Astrocyte of the hippocampus (primary cell): ENCODE results near the gene NINL.
A peak's percentile ranks its signal among the peaks of the same experiment; 100 is the strongest.

Experiments
- DNase-seq: peaks from one replicate; pipeline ENCODE4 v3.0.0; 2011; ENCODE audit warnings: low read depth, low spot score

The NINL gene

DNA sequence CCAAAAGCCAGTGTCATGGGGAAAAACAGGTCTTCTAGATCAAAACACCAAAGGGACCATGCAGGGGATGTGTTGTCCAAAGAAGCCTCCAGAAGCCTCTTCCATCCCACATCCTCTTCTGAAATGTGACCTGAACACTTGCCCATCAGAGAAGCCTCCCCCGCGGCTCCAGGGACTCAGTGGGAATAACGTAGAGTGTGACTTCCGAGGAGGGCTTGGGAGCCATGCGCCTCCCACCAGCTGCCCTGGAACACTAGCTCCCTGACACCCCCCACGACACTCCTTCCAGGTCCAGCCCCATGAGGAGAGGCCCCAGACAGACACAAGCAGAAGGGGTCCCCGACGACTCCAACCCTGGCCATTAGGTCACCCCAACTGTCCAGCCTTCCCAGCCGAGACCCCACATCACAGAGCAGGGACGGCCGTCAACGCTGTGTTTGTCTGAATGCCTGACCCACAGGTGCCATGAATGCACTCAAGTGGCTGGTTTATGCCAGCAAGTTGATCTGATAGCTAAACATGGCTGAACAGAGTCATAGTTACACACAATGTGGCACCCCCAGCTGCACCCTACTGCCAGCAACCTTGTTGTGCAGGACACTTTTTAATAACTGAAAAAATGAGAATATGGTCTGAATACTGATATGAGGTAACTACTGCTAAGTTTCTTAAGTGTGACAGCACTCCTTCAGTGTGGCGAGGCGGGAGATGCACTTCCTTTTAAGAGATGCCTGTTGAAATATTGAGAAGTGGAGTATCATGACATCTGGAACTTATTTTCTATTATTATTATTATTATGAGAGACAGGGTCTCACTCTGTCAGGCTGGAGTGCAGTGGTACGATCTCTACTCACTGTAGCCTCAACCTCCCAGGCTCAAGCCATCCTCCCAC is 119.8 kb downstream of the NINL start:
- no peak for DNase-seq

DNA sequence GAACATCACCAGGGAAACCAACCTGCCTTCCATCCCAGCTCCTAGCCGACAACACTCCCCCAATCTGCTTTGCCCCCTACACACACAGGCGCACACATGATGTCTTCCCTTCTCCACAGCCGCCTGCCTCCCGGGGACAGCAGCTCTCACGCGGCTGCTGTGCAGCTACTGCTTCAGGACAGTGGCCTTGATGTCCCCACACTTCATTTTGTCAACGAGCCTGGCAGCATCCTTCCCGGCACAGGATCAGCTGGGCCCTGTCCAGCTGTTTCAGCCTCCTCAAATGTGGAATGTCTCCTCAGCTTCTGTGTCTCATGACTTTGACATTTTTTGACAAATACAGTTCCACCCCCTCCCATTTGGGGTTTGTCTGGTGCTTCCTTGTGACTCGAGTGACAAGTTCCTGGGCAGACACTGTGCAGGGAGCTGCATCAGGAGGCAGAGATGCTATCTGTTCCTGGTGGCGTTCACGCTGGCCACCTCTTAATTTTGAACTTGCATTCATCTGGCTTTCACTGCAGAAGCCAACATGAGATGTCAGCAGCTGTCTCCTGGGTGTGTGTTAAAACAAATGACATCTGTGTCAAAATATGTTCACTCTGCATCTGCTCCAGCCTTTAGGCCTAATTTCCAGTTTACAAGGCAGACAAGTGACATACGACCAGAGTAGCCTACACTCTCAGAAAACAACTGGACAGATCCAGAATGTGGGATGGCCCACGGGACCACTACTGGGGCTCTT is 120.7 kb downstream of the NINL start:
- DNase-seq = no peak

DNA sequence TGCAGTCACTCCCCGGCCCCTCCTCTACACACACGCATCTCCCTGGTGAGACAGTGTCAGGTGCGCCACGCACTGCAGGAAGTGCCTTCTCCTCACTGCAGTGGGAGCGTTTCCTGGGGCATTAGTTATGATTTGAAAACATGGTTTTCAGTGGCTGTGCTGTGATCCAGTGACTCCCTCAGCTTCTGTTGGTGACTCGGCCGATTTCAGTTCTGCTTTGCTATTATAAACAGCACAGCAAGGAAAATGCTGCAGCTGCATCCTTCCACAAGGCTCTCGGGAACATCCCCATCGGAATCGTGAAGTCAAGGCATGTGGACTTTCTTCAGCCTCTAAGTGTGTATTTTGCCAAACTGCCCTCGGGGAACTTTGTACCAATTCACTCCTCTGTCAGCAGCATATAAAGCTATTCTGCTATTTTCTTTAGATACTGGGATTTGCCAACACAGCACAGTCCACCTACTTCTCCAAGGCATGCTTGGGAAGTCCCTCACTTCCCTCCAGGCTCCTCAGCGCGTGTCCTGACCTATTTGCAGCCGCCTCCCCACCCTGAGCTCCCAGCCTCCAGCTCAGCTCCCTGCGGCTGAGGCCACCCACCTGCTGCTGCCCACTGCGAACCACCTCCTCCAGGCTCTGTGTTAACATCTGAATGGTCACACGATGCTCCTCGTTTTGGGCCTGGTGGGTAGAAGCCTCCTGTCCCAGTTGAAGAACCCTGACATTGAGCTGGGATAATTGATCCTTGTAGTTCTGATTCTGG is 123.4 kb downstream of the NINL start:
- DNase-seq = no peak

DNA sequence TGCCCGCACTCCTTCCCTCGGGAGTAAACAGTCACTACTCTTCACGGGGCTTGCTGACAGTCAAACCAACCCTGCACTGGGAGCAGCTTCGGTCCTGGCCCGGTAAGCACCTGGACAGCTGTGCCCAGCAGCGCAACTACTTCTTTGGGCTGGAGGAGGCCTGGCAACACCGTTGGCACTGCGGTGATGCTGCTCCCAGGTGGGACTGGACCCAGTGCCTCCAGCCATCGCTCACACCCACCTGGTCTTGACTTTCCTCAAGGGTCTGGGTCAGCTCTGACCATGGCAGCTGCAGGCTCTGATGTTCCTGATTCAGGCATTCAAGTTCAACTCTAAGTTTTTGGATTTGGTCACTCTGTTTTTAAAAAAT is 124.1 kb downstream of the NINL start:
- DNase-seq = no peak

DNA sequence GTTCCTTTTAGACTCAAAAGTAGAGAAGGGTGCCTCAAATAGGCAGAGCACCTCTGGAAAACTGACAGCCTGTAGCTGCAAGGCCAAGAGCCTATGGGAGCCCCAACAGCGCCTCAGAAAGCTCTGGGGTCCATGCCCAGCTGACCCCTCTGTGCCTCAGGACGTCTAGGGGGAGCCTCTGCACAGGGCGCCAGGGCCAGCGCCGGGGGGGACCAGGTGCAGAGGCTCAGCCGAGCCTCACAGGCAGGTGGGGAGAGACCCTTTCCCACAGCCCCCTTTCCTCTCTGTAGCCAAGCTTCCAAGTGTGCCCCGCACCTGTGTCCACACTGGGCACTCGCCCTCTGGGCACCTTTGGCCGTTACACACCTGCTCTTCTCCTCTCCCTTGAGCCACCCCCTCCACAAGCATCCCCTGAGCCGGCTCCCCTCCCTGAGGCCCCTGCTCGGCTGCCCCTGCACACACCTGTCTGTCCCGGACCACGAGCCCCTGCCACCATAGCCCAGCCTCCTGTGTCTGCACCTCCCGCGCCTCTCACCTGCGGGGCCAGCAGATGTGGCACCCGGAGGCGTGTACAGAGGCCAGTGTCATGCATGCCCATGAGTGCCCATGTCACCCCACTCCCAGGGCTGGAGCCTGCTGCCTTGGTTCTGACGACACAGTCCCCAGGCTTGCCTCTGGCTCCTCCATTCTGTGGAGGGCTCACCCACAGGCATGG is 124.6 kb downstream of the NINL start:
- no peak for DNase-seq

DNA sequence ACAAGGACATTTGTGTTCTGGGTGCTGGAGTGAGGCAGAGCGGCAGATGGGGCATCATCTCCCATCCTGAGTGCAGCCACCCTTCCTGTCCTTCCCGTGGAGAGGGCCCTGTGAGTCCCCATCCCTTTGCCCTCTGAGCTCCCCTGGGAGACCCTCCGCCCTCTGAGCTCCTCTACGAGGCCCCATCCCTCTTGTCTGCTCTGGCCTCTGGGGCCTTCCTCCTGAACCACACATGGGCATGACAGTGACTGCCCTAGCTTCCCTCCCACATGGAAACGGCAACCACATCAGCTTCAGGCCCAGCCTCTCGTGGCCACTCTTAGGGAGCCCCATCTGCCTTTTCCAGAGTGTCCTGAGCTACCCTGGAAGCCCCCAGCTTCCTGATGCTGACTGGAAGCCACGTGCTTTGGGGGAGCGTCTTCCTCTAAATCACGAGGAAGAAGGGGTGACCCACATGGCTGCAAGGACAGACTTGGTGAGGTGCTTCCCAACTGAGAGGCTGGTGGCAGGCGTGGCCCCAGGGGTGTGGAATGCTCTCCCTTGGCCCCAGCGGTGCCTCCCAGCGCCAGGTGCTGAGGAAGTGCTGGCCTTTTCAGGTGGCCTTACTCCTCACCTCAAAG is 125.3 kb downstream of the NINL start:
- no peak for DNase-seq

DNA sequence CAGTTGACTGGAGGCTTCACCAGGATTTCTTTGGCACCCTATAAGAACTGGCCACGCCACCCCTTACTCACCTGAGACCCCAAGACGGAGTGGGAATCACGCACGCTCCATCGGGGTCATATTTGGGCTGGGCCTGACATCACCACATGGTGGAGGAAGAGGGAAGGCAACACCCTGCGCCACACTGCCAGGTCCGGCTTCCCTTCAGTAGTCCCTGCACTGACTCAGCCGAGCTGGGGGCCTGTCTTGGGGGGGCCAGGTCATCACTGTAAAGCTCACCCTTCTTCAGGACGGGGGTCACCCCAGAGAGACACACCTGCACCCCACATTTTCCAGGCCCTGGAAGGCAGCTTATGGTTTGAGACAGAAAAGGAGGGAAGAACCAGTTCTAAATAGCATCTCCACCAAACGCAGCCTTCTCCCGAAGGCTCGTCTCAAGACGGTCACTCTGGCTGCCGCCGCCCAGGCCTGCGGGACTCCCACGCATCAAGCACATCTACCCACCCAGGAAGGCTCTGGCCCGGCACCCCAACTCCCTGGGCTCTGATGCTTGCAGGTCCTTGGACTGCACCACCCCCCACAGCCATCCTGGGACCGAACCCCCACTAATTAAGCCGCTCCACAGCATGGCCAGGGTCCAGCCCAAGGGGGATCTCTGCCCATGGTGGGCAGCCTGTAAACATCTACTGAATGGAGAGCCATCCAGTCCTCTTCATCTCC is 126.1 kb downstream of the NINL start:
- no peak for DNase-seq

DNA sequence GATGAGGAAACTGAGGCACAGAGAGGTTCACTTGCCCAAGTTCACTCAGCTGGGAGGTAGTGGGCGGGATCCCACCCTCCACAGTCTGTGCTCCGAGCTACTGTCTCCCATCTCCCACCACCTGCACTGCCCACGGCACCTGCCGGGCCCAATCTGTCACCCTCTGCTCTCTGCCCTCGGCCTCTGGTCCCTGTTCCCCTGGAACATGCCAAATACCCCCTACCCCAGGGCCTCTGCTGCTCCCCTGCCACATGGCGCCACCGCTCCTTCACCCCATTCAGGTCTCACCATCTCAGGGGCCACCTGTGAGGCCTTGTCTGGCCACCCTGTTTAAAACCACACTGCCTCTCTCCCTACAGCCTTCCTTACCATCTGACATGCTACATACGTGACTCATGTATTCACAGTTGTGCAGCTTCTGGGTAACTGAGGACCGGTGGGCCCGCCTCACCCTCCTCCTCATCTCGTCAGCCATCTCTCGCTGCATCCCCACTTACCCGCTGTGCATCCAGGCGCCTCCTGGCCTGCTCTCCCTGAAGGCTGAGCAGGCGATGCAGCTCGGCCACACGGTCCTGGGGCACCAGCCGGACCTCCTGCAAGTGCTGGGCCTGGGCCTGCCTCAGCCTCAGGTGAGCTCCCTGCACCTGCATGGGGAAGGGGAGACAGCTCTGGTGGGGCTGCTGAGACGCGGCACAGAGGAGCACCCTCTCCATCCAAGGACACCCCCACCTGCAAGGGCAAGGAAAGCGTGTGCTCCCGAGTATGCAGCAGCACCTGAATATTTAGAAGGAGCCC is 127.2 kb downstream of the NINL start:
- DNase-seq = no peak

DNA sequence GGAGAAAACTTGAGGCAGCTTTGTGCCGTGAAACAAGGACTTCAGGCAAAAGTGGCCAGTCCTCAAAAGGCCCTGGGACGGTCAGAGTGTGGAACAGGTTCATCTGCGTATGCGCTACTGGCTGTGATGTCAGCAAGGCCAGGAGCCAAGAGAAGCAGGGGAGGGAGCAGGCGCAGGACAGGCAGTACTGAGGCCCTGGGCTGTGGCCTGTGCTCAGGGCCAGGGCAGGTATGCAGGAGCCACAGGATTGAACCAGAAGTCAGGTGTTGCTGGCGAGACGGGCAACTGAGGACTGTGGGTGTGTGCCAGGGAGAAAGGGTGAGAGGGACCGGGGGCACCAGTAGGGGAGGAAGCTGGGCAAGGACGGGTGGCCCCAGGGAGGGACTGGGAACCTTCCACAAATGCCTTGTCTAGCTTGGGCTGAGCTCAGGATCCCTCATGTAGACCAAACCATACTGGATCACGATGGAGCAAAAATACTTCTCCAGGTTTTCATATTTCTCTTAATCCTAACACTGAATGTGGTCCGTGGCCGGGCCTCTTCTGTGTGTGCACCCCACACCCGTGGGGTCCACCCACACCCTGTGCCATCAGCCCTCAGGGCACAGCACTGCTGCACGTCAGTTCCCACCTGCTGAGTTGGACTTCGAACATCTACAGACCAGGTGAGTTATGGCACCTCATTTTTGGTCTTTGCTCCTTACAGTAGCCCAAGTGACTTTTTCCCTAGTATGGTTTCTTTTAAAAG is 131.0 kb downstream of the NINL start:
- DNase-seq = no peak

DNA sequence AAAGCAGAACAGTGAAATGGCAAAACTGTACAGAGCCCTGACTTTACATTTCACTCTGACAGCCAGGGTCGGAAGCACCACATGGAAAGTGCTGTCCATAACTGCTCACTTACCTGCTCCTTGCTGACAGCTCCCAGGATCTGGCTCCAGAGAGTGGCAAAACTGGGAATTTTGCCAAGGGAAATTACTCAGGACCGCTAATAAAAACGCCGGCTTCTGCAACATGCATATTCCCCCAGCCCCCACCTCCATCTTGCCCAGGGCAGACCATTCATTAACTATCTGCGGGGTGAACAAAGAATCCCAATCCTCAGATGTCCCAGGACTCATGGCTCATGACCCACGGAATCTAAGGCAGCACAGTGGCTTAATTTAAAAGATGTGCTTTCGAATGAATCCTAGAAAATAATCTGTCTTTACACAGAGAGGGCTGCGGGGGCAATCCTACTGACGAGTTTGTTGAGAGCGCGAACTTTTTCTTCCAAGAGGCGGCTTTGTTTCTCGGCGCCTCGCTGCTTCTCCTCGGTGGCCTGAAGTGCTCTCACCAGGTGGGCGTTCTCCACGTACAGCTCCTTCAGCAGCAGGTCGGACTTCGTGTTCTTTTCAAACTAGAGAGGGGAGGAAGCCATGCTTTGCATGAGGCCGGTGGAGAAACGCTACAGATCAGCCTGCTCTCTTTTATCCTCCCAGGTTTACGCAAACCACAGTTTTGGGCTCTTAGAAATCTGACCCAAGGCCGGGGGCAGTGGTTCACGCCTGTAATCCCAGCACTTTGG is 132.1 kb downstream of the NINL start:
- peak; percentile 78 for DNase-seq

DNA sequence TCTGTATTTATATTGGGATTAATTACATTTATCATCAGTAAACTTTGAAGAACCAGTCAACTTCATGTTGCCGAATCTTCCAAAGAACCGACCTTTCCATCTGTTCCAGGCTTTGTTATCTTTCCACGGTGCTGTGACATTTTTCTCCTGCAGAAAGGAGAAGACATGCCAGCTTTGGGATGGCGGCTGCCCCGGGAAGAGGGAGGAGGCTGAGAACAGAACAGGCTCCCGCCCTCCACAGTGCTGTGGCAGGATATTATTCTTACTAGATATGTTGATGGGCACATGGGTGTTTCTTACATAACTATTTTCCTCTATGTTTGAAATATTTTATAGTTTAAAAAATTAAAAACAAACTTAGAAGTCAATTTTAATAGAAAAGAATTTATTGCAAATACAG is 133.0 kb downstream of the NINL start:
- no peak for DNase-seq

DNA sequence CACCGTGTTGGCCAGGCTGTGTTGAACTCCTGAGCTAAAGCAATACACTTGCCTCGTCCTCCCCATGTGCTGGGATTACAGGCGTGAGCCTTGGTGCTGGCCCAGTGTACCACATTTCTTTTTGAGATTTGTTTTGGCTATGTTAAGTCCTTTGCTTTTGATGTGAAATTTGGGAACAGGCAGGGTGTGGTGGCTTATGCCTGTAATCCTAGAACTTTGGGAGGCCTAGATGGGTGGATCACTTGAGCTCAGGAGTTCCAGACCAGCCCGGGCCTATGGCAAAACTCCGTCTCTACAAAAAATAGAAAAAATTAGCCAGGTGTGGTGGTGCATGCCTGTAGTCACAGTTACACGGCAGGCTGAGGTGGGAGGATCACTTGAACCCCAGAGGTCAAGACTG is 137.7 kb downstream of the NINL start:
- DNase-seq = no peak

DNA sequence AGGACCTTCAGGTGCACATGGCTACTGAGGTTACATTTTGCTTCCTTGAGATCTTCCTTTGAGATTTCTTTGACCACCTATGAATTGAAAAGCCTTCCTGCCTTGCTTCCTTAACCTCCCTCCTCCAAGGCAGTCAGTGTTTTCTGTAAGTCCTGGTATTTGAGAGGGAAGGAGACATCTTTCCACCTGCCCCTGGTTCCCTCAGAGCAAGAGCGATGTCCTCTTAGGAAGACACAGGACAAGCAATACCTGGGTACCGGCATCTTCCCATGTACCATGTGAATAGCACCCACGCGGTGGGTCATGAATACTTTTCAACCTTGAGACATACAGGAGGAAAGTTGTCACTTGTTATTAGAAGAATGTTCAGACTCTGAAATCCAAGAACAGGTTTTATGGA is 140.8 kb downstream of the NINL start:
- DNase-seq = no peak

DNA sequence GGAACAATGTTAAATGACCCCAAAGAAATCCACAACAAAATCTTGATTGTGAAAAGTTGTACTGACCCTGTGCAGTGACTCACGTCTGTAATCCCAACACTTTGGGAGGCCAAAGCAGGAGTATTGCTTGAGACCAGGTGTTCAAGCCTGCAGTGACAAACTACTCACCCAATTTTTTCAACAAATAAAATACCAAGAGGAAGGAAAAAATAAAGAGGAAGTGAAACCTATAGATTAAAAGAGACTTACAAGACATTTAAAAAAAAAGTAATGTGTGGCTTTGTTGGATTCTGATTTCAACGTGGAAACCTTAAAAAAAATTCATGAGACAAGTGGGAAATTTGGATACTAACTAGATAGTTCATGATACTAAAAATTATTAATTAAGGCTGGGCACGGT is 146.0 kb downstream of the NINL start:
- DNase-seq = no peak

DNA sequence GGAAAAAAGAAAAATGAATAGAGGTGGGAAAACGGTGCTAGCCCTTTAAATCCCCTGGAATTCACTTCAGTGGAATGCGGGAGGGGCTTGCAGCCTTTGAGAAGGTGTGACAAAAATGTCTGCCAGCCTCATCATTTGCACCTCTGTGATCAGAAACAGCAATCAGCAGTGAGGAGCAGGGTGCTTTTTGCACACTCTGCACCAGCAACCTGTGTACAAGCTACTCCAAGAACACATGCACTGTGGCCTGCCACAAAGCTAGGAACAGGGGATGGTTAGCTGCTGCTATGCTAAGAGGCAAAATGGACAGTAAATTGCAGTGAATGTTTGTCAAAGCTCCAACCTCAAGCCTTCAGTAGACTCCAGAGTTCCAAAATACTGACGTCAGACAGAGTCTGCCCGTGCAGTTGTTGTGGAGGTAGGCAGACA is 148.2 kb downstream of the NINL start:
- DNase-seq = peak; percentile 71

DNA sequence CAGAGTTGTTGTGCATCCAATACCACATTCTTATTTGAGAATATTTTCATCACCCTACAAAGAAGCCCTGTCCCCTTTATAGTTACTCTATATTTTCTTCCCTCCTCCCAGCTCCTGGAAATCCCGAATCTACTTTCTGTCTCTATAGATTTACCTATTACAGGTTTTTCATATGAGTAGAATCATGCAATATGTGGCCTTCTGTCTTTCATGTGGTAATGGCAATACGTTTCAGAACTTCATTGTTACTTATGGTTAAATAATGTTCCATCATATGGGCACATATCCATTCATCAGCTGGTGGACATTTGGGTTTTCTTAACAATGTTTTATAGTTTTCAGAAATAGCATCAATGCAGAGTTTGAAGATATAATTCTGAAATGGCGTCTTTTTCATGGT is 160.8 kb downstream of the NINL start:
- DNase-seq = no peak

DNA sequence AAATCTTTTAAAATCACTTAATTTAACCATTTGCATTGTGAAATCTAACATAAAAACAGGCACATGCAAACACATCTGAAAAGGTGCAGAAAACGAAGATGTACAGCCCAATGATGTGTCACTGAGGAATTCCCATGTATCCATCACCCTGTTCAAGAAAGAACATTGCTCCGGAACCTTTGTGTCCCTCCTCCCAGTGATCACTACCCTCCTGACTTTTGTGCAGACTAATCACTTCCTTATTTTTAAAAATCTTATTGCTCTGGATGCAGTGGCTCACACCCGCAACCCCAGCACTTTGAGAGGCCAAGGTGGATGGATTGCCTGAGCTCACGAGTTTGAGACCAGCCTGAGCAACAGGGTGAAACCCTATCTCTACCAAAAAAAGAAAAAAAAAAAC is 163.3 kb downstream of the NINL start:
- DNase-seq = no peak

DNA sequence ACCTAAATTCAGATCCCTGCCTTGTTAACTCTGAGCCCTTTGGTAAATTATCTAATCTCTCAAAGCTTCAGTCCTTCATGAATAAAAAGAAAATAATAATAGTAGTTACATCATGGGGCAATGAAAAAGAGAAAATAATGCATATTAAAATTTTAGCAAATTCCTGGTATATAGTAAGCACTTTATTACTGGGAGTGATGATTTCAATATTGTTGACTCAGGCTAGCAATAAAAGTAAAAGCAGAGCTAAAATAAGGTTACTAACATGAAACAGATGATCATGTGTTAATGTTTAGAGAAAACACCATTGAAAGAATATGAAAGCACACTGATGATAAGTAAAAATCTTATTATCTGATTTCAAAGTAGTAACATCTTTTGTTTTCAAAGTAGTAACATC is 164.2 kb downstream of the NINL start:
- DNase-seq = no peak
